Smooth muscle cell (in vitro differentiated cells): ENCODE results near the gene PPP1R13B. TPM values are rescaled to one million over a fixed set of nuclear protein-coding genes. Genes with fewer than 3 reads are reported as not detected.

ENCODE experiments used
- DNase-seq: peaks from one replicate; lab custom pipeline; 2025; ENCODE audit not compliant: unreplicated experiment; lab: John Stamatoyannopoulos, UW
- H2AFZ ChIP-seq: fragments of 200-600 bp; sonication (generic); 2 replicates; pipeline ENCODE4 v1.6.0; 2016; ENCODE audit warnings: antibody characterized with exemption, low read depth, mild to moderate bottlenecking
- H3F3A ChIP-seq: fragments of 200-600 bp; sonication (generic); 2 replicates; pipeline ENCODE4 v1.6.0; 2017; ENCODE audit warnings: antibody characterized with exemption, low read depth
- H3K27ac ChIP-seq: fragments of 200-600 bp; sonication (generic); 2 replicates; pipeline ENCODE4 v1.5.1; 2016; ENCODE audit warnings: low read depth, mild to moderate bottlenecking
- H3K27me3 ChIP-seq: fragments of 200-600 bp; sonication (generic); 2 replicates; pipeline ENCODE4 v1.6.1; 2016; ENCODE audit warnings: low read depth, mild to moderate bottlenecking
- H3K36me3 ChIP-seq: fragments of 200-600 bp; sonication (generic); 2 replicates; pipeline ENCODE4 v1.5.1; 2016; ENCODE audit warnings: low read depth
- H3K4me1 ChIP-seq: fragments of 200-600 bp; sonication (generic); 2 replicates; pipeline ENCODE4 v1.5.1; 2016; ENCODE audit warnings: low read depth
- H3K4me2 ChIP-seq: fragments of 200-600 bp; sonication (generic); 2 replicates; pipeline ENCODE4 v1.6.0; 2016; ENCODE audit warnings: mild to moderate bottlenecking
- H3K4me3 ChIP-seq: fragments of 200-600 bp; sonication (generic); 2 replicates; pipeline ENCODE4 v1.5.1; 2016; ENCODE audit warnings: mild to moderate bottlenecking
- H3K79me2 ChIP-seq: fragments of 200-600 bp; sonication (generic); 2 replicates; pipeline ENCODE4 v1.6.0; 2016; ENCODE audit warnings: low read depth, mild to moderate bottlenecking
- H3K9ac ChIP-seq: fragments of 200-600 bp; sonication (generic); 2 replicates; pipeline ENCODE4 v1.6.0; 2016; ENCODE audit warnings: low read depth
- H3K9me3 ChIP-seq: fragments of 200-600 bp; sonication (generic); replicated peaks from 2 replicates; pipeline ENCODE4 v1.5.1; 2016; ENCODE audit warnings: low read depth
- H4K20me1 ChIP-seq: fragments of 200-600 bp; sonication (generic); 2 replicates; pipeline ENCODE4 v1.6.0; 2016; ENCODE audit warnings: low read depth
- WGBS: methylation state at CpG from one replicate; pipeline ENCODE4 v1.1.7; 2016; ENCODE audit warnings: low lambda C conversion rate; 5-methylcytosine and 5-hydroxymethylcytosine counted together
- polyA plus RNA-seq: library from polyadenylated mRNA; unstranded; fragments of >200 nt; fragmentation: Nextera tagmentation; extraction: Ambion mirVana; gene quantifications from 2 replicates; pipeline ENCODE4 v1.2.1, GENCODE V29; 2016
- total RNA-seq: library from RNA; depleted of rRNA; stranded (reverse); fragments of >200 nt; gene quantifications from 2 replicates; pipeline ENCODE4 v1.2.3, GENCODE V29; 2014
- TF ChIP-seq, protein P1 (sequence below): fragments of 200-600 bp; sonication (generic); IDR thresholded peaks from 2 replicates; pipeline ENCODE4 v1.5.1; 2017; ENCODE audit warnings: borderline replicate concordance, mild to moderate bottlenecking, antibody characterized with exemption; ENCODE audit not compliant: insufficient read depth, poor library complexity, severe bottlenecking

Gene PPP1R13B
- total and polyA plus RNA-seq, 2 experiments from 2014 or later = 2.3 to 4.3 TPM

DNA sequence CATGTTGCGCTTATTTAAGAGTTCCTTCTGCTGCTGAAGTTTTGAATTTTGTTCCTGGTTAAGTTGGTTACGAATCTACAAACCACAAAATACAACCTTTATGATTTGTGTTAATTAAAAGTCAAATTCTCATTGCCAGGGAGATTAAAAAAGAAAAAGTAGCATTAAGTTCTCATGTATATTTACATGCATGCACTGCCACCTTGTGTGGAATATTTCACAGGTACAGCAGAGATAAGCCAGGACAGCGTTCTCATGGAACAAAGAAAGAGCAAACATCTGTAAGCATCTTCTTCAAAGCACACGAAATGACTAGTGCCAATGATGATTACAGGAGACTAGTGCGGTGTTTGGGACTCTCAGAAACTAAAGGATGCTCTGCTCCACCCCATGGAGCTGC lies 97.5 kb downstream of the PPP1R13B start:
- Histone ChIP-seq H2AFZ (no peak overlapping the region), H3K9me3 (no peaks in the 10 kb centered on the region), H3K9ac (no peak overlapping the region), H3K36me3 (no peaks in the 10 kb centered on the region), H4K20me1 (no peaks in the 10 kb centered on the region), H3K79me2 (no peaks in the 10 kb centered on the region), H3K27me3 (no peaks in the 10 kb centered on the region), H3K4me1 (no peaks in the 10 kb centered on the region), H3F3A (no peaks in the 10 kb centered on the region), H3K4me3 (no peak overlapping the region), H3K4me2 (no peak overlapping the region), H3K27ac (no peak overlapping the region)
- TF ChIP-seq, protein P1, sequence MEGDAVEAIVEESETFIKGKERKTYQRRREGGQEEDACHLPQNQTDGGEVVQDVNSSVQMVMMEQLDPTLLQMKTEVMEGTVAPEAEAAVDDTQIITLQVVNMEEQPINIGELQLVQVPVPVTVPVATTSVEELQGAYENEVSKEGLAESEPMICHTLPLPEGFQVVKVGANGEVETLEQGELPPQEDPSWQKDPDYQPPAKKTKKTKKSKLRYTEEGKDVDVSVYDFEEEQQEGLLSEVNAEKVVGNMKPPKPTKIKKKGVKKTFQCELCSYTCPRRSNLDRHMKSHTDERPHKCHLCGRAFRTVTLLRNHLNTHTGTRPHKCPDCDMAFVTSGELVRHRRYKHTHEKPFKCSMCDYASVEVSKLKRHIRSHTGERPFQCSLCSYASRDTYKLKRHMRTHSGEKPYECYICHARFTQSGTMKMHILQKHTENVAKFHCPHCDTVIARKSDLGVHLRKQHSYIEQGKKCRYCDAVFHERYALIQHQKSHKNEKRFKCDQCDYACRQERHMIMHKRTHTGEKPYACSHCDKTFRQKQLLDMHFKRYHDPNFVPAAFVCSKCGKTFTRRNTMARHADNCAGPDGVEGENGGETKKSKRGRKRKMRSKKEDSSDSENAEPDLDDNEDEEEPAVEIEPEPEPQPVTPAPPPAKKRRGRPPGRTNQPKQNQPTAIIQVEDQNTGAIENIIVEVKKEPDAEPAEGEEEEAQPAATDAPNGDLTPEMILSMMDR = no peak
- 90% methylated on average over 5 of the region's 5 CpGs for WGBS
- DNase-seq = no peak

DNA sequence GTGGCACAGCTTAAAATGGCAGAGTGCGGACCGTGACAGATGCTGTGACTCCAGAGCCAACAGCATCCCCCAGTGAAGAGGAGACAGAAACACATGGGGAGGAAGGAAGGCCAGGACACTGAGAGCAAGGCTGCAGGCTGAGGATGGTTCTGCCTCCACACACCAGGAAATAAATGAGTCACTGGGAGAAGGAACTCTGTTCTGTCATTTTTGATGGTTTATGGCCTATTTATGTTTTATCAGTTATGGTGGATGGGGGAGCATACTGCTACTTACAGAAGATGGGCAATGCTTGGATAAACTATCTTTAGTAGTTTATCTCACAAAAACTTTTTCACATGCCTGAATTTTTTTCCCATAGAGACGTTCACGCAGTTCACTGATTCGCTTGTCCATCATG lies 97.9 kb downstream of the PPP1R13B start:
- no peaks in the 10 kb centered on the region for H3K36me3 ChIP-seq

DNA sequence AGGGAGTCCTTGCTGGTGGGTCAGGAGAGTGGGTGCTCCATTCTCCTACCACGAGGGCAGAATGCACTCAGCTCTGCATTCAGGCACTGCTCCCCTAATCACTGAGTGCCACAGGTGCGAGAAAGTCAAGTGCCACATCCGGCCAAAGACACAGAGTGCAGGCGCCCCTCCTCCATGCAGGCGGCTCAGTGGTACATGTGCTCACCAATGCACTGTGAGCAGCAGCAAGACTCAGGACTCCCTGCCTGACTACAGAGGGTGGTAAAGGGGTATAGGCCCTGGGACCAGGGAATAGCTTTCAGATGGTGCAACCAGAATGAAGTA lies 98.9 kb downstream of the PPP1R13B start:
- H3K27me3 ChIP-seq = no peaks in the 10 kb centered on the region
- no peaks in the 10 kb centered on the region for H3K4me1 ChIP-seq
- H3K27ac ChIP-seq = no peak overlapping the region
- no peak overlapping the region for H2AFZ ChIP-seq
- no peaks in the 10 kb centered on the region for H4K20me1 ChIP-seq
- H3K4me3 ChIP-seq = no peak overlapping the region
- no peak overlapping the region for H3K9ac ChIP-seq
- DNase-seq = no peak
- no peak overlapping the region for H3K4me2 ChIP-seq
- no peaks in the 10 kb centered on the region for H3K9me3 ChIP-seq
- no peaks in the 10 kb centered on the region for H3K79me2 ChIP-seq
- H3K36me3 ChIP-seq = no peaks in the 10 kb centered on the region
- 96% methylated on average over 5 of the region's 5 CpGs for WGBS
- TF ChIP-seq, protein P1 = no peak
- H3F3A ChIP-seq = no peaks in the 10 kb centered on the region

More for the DNA sequence above, 97.9 kb downstream of the PPP1R13B start:
- no peaks in the 10 kb centered on the region for H3K9me3 ChIP-seq
- H3F3A ChIP-seq = no peaks in the 10 kb centered on the region
- WGBS = 91% methylated on average over 5 of the region's 5 CpGs
- no peaks in the 10 kb centered on the region for H4K20me1 ChIP-seq
- H3K27ac ChIP-seq = no peak overlapping the region
- no peaks in the 10 kb centered on the region for H3K79me2 ChIP-seq
- H3K9ac ChIP-seq = no peak overlapping the region
- no peaks in the 10 kb centered on the region for H3K4me1 ChIP-seq
- H3K27me3 ChIP-seq = no peaks in the 10 kb centered on the region
- no peak overlapping the region for H2AFZ ChIP-seq
- TF ChIP-seq, protein P1 = no peak
- no peak overlapping the region for H3K4me3 ChIP-seq
- H3K4me2 ChIP-seq = no peak overlapping the region
- DNase-seq = no peak

DNA sequence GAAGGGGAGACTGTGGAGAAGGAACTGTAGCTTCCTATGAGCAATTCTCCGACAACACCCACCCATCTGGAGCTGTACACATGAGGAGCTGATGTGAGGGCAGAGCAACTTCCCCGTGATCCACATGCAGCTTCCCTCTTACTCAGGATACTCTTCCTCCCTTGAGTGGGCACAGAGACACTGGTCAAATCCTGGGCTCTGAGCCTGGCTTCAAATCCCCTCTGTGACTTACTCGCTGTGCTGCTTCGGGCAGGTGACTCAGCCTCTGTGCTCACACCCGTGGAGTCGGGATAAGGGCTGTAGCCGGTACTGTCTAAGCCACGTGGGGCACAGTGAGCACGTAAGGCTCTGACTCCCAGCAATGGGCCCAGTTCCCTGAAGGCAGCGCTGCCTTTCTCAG lies 100.7 kb downstream of the PPP1R13B start:
- no peak for DNase-seq
- no peak overlapping the region for H3K9ac ChIP-seq
- no peaks in the 10 kb centered on the region for H3K36me3 ChIP-seq
- 63% methylated on average over 10 of the region's 10 CpGs for WGBS
- no peaks in the 10 kb centered on the region for H3F3A ChIP-seq
- no peaks in the 10 kb centered on the region for H4K20me1 ChIP-seq
- H2AFZ ChIP-seq = no peak overlapping the region
- TF ChIP-seq, protein P1 = no peak
- no peak overlapping the region for H3K4me2 ChIP-seq
- no peak overlapping the region for H3K4me3 ChIP-seq
- H3K9me3 ChIP-seq = no peaks in the 10 kb centered on the region
- H3K27ac ChIP-seq = no peak overlapping the region
- no peaks in the 10 kb centered on the region for H3K27me3 ChIP-seq
- H3K79me2 ChIP-seq = no peaks in the 10 kb centered on the region
- no peaks in the 10 kb centered on the region for H3K4me1 ChIP-seq
